SW480 (cell line): Measurements from ENCODE around the gene THSD4.

Source experiments
- DNase-seq: peaks from one replicate; pipeline ENCODE4 v3.0.0-alpha.2; 2016; ENCODE audit warnings: low spot score

Gene THSD4

GRCh38 chr15:71588746-71589145 is 473.5 kb downstream of the THSD4 start:
- DNase-seq: peak; percentile 42

- peak; percentile 4 for DNase-seq
Measured at GRCh38 chr15:71591057-71591456, 475.8 kb downstream of the THSD4 start.

- DNase-seq: no peak
Measured at GRCh38 chr15:71592203-71592602, 476.9 kb downstream of the THSD4 start.

- DNase-seq: no peak
Measured at GRCh38 chr15:71595846-71596553, 480.7 kb downstream of the THSD4 start.

- DNase-seq: no peak
Measured at GRCh38 chr15:71596672-71597071, 481.4 kb downstream of the THSD4 start.

GRCh38 chr15:71597126-71597525 is 481.9 kb downstream of the THSD4 start:
- no peak for DNase-seq

- DNase-seq: no peak
Measured at GRCh38 chr15:71597637-71598036, 482.4 kb downstream of the THSD4 start.

- DNase-seq: no peak
Measured at GRCh38 chr15:71598741-71599140, 483.5 kb downstream of the THSD4 start.

GRCh38 chr15:71599418-71600151 is 484.3 kb downstream of the THSD4 start:
- no peak for DNase-seq

- no peak for DNase-seq
Measured at GRCh38 chr15:71600237-71600636, 485.0 kb downstream of the THSD4 start.

GRCh38 chr15:71601038-71601834 is 486.0 kb downstream of the THSD4 start:
- no peak for DNase-seq

- DNase-seq: no peak
Measured at GRCh38 chr15:71603379-71603778, 488.1 kb downstream of the THSD4 start.

- DNase-seq: no peak
Measured at GRCh38 chr15:71607383-71607782, 492.1 kb downstream of the THSD4 start.

GRCh38 chr15:71610728-71611552 is 495.7 kb downstream of the THSD4 start:
- DNase-seq: no peak

GRCh38 chr15:71611553-71612396 is 496.5 kb downstream of the THSD4 start:
- no peak for DNase-seq

GRCh38 chr15:71612397-71612722 is 497.1 kb downstream of the THSD4 start:
- DNase-seq: no peak

- DNase-seq: no peak
Measured at GRCh38 chr15:71612869-71613268, 497.6 kb downstream of the THSD4 start.

- no peak for DNase-seq
Measured at GRCh38 chr15:71623111-71623510, 507.8 kb downstream of the THSD4 start.

GRCh38 chr15:71626596-71627088 is 511.4 kb downstream of the THSD4 start:
- no peak for DNase-seq

GRCh38 chr15:71627188-71627587 is 511.9 kb downstream of the THSD4 start:
- DNase-seq: no peak

- no peak for DNase-seq
Measured at GRCh38 chr15:71627604-71628003, 512.3 kb downstream of the THSD4 start.
